Heart left ventricle (tissue), 13 donors: ENCODE data around the gene NECAB2.

Experiments used
- POLR2A ChIP-seq, 2 donors: fragments of 450-650 bp; IDR thresholded peaks; one replicate each; pipeline ENCODE4 v1.6.1; 2017; ENCODE audit warnings: antibody characterized with exemption in 2 of 2, mild to moderate bottlenecking in 2 of 2, moderate library complexity in 2 of 2
- TF ChIP-seq, protein P1 (sequence below), 12 donors: fragments of 200-600 bp; sonication (generic) in 4 of 12; IDR thresholded peaks; one replicate each; pipeline versions ENCODE4 v1.5.0 to v1.8.0; 2018 to 2022; ENCODE audit warnings: antibody characterized with exemption in 12 of 12, mild to moderate bottlenecking in 5 of 12
- donor health status: ischemic (EF 13 %, LVEDD 7.1; RV severe dilation, severe dysfunction).
- donor health status: DM: no; HTN: yes; CAD: no.
- donor health status: DM: no; HTN: no; CAD: no.
- donor health status: ischemic (EF 25% LVEDD 6.9; RV normal size, moderate dysfunction).
- donor health status: ischemic (EF 25% LVEDD 5.7; RV mildly dilated, moderate dysfunction).
- donor health status: ischemic (EF 35%, LVEDD 5.7; RV mildly dilated, moderate dysfunction).
- donor health status: nonischemic (EF 11% LVEDD 7.7; RV severe dilation, severe dysfunction).
- donor health status: DM: yes; HTN: yes; CAD: no.
- donor health status: PGD.
- donor health status: ischemic (EF 29% LVEDD 5.4; RV normal size, mild dysfunction).
- donor health status: nonischemic (EF 23%, LVEDD 6.1; RV moderate dilation, normal function).

DNA sequence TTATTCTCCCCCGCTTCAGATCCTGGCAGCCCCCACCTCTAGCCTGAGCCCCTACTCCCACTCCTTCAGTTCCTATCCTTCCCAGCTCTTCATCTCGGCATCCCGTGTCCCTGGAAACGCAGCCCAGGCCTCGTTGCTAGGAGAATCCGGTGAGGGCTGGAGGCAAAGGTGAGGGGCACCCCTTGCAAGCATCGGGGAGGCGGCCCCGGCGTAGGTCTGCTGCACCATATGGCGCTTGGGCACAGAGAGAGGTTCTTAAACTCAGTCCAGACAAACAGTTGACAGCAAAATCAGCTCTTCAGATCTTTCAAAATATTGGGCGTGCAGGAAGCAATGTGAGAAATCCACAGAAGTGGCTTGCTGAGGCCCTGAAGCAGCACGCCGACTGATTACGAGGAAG, 59.6 kb downstream of the NECAB2 start:
- no peak for TF ChIP-seq POLR2A (IDR thresholded peaks at IDR 0.05)
- TF ChIP-seq, protein P1, sequence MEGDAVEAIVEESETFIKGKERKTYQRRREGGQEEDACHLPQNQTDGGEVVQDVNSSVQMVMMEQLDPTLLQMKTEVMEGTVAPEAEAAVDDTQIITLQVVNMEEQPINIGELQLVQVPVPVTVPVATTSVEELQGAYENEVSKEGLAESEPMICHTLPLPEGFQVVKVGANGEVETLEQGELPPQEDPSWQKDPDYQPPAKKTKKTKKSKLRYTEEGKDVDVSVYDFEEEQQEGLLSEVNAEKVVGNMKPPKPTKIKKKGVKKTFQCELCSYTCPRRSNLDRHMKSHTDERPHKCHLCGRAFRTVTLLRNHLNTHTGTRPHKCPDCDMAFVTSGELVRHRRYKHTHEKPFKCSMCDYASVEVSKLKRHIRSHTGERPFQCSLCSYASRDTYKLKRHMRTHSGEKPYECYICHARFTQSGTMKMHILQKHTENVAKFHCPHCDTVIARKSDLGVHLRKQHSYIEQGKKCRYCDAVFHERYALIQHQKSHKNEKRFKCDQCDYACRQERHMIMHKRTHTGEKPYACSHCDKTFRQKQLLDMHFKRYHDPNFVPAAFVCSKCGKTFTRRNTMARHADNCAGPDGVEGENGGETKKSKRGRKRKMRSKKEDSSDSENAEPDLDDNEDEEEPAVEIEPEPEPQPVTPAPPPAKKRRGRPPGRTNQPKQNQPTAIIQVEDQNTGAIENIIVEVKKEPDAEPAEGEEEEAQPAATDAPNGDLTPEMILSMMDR (IDR thresholded peaks at IDR 0.05), result no peak
